Measurements from ENCODE around the gene WAPL.

DNA sequence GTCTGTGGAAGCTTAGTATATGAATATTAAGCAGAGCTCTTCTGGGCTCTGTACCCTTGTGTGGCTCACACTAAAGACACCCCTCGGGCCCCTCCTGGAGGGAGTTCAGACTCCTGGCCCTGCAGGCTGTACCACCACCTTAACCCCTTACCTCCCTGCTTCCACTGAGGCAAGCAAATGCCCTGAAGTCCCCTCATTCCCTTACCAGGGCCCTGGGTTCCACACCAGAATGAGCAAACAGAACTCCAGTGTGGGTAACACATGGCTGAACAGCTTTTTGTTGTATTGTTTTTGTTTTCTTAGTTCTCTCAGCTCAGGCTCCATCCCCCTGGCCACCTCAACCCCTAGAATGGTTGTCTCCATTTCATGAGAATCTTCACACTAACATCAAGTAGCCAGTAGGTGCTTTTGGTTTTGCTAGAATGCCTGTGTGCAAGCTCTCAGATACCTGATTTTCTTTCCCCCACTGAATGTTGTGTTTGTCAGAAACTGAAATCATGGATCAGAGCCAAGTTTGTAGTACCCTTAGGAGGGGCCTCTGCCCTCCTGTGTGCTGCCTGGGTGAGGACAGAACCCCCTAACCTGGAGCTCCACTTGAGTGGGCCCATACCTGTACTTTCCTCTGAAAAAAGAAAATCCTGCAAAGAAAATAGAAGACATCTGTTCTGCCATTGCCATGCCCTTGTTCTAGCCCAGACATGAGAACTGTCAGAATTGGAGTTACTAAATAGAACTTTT is 2.8 kb upstream of the WAPL start:
- TF ChIP-seq POLR2A (IDR thresholded peaks at IDR 0.05; ENCODE audit: low read depth, low read length) (no peak), TAF1 (IDR thresholded peaks at IDR 0.05; ENCODE audit: borderline replicate concordance, low read depth, low read length) (no peak)

Measured in GM12892 (cell line).